Sigmoid colon (tissue), 7 donors: Measurements from ENCODE around the gene P2RY12. TPM values are rescaled to one million over a fixed set of nuclear protein-coding genes. Genes with fewer than 3 reads are reported as not detected.

ENCODE experiments used
- DNase-seq: peaks from one replicate; pipeline ENCODE4 v3.0.0-alpha.2; 2019
- H3K27ac ChIP-seq, 4 donors: fragments of 200-600 bp; sonication (generic); one replicate each; pipeline ENCODE4 v1.5.1; 2016 to 2019; ENCODE audit warnings: mild to moderate bottlenecking in 1 of 4
- H3K27me3 ChIP-seq, 3 donors: fragments of 200-600 bp; sonication (generic); one replicate each; pipeline ENCODE4 v1.5.1; 2019; ENCODE audit warnings: mild to moderate bottlenecking in 1 of 3
- H3K36me3 ChIP-seq, 4 donors: fragments of 200-600 bp; sonication (generic); one replicate each; pipeline ENCODE4 v1.5.1; 2016 to 2019
- H3K4me1 ChIP-seq, 4 donors: fragments of 200-600 bp; sonication (generic); one replicate each; pipeline ENCODE4 v1.5.1; 2017 to 2019
- H3K4me3 ChIP-seq, 4 donors: fragments of 200-600 bp; sonication (generic); one replicate each; pipeline ENCODE4 v1.5.1; 2017 to 2019; ENCODE audit warnings: mild to moderate bottlenecking in 2 of 4, moderate library complexity in 1 of 4
- H3K9me3 ChIP-seq, 4 donors: fragments of 200-600 bp in 3 of 4; sonication (generic) in 3 of 4; one replicate each; pipeline versions ENCODE4 v1.5.1 to v1.6.1; 2013 to 2019
- EP300 ChIP-seq, 4 donors: sonication (generic); formaldehyde crosslinking; IDR thresholded peaks; one replicate each; pipeline ENCODE4 v1.6.1; 2017; ENCODE audit warnings: antibody characterized with exemption in 4 of 4
- POLR2A ChIP-seq, 2 donors: fragments of 450-650 bp; IDR thresholded peaks; one replicate each; pipeline ENCODE4 v1.6.1; 2016; ENCODE audit warnings: antibody characterized with exemption in 2 of 2, mild to moderate bottlenecking in 2 of 2, moderate library complexity in 2 of 2
- POLR2AphosphoS5 ChIP-seq, 4 donors: sonication (generic); formaldehyde crosslinking; IDR thresholded peaks; one replicate each; pipeline ENCODE4 v1.6.1; 2017; ENCODE audit warnings: antibody characterized with exemption in 4 of 4
- WGBS, 2 donors: extraction: QIAGEN DNeasy Blood & Tissue Kit; methylation state at CpG; one replicate each; pipeline ENCODE4 v1.1.7; 2013; 5-methylcytosine and 5-hydroxymethylcytosine counted together
- intact Hi-C: fragments of 100-400 bp; cut with DNase I; formaldehyde crosslinking; loops from one replicate; pipeline ENCODE4 v1.15.1; 2023
- polyA plus RNA-seq, 3 donors: library from polyadenylated mRNA; stranded (reverse); fragments of 200-250 nt; gene quantifications; one replicate each; pipeline ENCODE4 v1.2.3, GENCODE V29; 2013
- total RNA-seq, 4 donors: library from RNA; depleted of rRNA; stranded (reverse); fragments of >200 nt; gene quantifications; one replicate each; pipeline ENCODE4 v1.1.0, GENCODE V29; 2016
- TF ChIP-seq, protein P1 (sequence below), 4 experiments: fragments of 450-650 bp in 3 of 4; fragments of 200-600 bp in 1 of 4; IDR thresholded peaks; one replicate each; pipeline ENCODE4 v1.5.1; 2016 to 2019; ENCODE audit warnings: antibody characterized with exemption in 4 of 4, mild to moderate bottlenecking in 3 of 4, moderate library complexity in 2 of 4
- donor health status: healthy with polysubstance abuse.
- donor health status: Bipolar disorder and iron deficiency.
- donor health status: healthy.

Gene P2RY12
- total and polyA plus RNA-seq, 7 donors, result 0.60 to 9.3 (median 2.1) TPM

GRCh38 chr3:151331696-151332095, 52.9 kb downstream of the P2RY12 start:
- H3K27ac ChIP-seq, result no peak overlapping the region
- intact Hi-C loops, result no loop called here
- no peaks in the 10 kb centered on the region for H3K36me3 ChIP-seq
- H3K9me3 ChIP-seq, result no peaks in the 10 kb centered on the region
- H3K4me3 ChIP-seq, result no peak overlapping the region
- H3K4me1 ChIP-seq, result no peaks in the 10 kb centered on the region
- TF ChIP-seq, protein P1, sequence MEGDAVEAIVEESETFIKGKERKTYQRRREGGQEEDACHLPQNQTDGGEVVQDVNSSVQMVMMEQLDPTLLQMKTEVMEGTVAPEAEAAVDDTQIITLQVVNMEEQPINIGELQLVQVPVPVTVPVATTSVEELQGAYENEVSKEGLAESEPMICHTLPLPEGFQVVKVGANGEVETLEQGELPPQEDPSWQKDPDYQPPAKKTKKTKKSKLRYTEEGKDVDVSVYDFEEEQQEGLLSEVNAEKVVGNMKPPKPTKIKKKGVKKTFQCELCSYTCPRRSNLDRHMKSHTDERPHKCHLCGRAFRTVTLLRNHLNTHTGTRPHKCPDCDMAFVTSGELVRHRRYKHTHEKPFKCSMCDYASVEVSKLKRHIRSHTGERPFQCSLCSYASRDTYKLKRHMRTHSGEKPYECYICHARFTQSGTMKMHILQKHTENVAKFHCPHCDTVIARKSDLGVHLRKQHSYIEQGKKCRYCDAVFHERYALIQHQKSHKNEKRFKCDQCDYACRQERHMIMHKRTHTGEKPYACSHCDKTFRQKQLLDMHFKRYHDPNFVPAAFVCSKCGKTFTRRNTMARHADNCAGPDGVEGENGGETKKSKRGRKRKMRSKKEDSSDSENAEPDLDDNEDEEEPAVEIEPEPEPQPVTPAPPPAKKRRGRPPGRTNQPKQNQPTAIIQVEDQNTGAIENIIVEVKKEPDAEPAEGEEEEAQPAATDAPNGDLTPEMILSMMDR (IDR thresholded peaks at IDR 0.05), result no peak
- no peak for TF ChIP-seq POLR2AphosphoS5 (IDR thresholded peaks at IDR 0.05)
- no peak for TF ChIP-seq POLR2A (IDR thresholded peaks at IDR 0.05)
- no peak for TF ChIP-seq EP300 (IDR thresholded peaks at IDR 0.05)
- 87 to 88% methylated on average over 2 of the region's 2 CpGs for WGBS, 2 donors
- no peak for DNase-seq
- no peaks in the 10 kb centered on the region for H3K27me3 ChIP-seq

GRCh38 chr3:151330899-151331298, 53.7 kb downstream of the P2RY12 start:
- no peak for DNase-seq
- intact Hi-C loops, result no loop called here
- Histone ChIP-seq H3K4me3 (no peak overlapping the region), H3K4me1 (no peaks in the 10 kb centered on the region), H3K36me3 (no peaks in the 10 kb centered on the region), H3K27me3 (no peaks in the 10 kb centered on the region), H3K9me3 (no peaks in the 10 kb centered on the region), H3K27ac (no peak overlapping the region)
- TF ChIP-seq, protein P1 (IDR thresholded peaks at IDR 0.05), result no peak
- TF ChIP-seq POLR2A (IDR thresholded peaks at IDR 0.05), result no peak

DNA sequence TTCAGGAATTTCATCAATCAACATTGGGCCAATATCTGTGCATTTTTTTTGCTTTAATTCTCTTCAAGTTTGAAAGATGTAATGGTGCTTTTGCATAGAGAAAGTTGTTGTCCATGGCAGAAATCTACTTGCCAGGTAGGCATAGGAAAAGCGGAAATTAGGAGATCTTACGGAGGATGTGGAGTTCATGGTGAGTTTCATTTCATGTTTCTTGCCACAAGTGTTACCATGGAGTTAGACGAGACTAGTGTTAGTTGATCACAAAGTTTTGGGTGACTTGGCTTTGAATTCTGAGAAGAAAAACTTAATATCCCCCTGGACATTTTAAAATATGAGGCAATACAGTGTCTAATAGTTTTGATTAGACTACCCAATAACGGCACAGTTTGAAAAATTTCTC, 54.2 kb downstream of the P2RY12 start:
- H3K36me3 ChIP-seq, result no peaks in the 10 kb centered on the region
- no peaks in the 10 kb centered on the region for H3K9me3 ChIP-seq
- TF ChIP-seq, protein P1 (IDR thresholded peaks at IDR 0.05), result no peak
- TF ChIP-seq EP300 (IDR thresholded peaks at IDR 0.05) (no peak), POLR2A (IDR thresholded peaks at IDR 0.05) (no peak), POLR2AphosphoS5 (IDR thresholded peaks at IDR 0.05) (no peak)
- intact Hi-C loops, result no loop called here
- H3K27me3 ChIP-seq, result no peaks in the 10 kb centered on the region
- no peaks in the 10 kb centered on the region for H3K4me1 ChIP-seq
- H3K4me3 ChIP-seq, result no peak overlapping the region
- no peak overlapping the region for H3K27ac ChIP-seq
- DNase-seq, result no peak
- 73 to 82% methylated on average over 4 of the region's 4 CpGs for WGBS, 2 donors

DNA sequence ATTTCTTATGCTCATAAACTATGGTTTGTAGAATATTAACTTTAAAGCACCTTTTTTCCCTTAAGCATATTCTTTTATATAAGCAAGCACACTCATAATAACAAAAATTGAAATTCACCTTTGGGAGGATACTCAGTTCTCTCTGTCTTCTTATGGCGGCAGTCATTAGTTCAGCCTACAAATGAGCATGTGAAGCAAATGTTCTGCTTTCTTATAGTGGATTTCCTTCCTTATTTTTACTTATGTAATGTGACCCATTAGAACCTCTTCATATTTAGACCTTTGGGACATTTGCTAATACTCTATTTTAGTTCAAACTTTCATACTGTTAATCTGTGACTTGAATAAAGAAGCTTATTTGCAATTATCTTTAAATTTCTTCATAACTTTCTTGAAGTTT, 55.2 kb downstream of the P2RY12 start, which contains the start of gene P2RY13:
Gene P2RY13, minus strand, starts transcription at position 187 of the 400 bp plus-strand sequence. Its CDS starts 21 bp downstream, at position 166.
- no peak within 1 kb of the TSS for H3K27ac ChIP-seq
- H3K4me3 ChIP-seq, result peak within 1 kb of the TSS in 2 of 4 donors; percentile 19 to 24
- H3K27me3 ChIP-seq, result no peaks in the 10 kb centered on the region
- H3K36me3 ChIP-seq, result no peaks in the 10 kb centered on the region
- 82 to 90% methylated on average over 1 of the region's 1 CpG for WGBS, 2 donors
- intact Hi-C loops, result loop anchor here (5.0 kb wide), 1 partner anchor 162 kb away; no protein-coding TSS in a partner anchor
- H3K4me1 ChIP-seq, result no peaks in the 10 kb centered on the region
- TF ChIP-seq, protein P1 (IDR thresholded peaks at IDR 0.05), result no peak
- peak in 1 of 4 donors; percentile 21 for TF ChIP-seq POLR2AphosphoS5 (IDR thresholded peaks at IDR 0.05)
- no peak for DNase-seq
- no peaks in the 10 kb centered on the region for H3K9me3 ChIP-seq

DNA sequence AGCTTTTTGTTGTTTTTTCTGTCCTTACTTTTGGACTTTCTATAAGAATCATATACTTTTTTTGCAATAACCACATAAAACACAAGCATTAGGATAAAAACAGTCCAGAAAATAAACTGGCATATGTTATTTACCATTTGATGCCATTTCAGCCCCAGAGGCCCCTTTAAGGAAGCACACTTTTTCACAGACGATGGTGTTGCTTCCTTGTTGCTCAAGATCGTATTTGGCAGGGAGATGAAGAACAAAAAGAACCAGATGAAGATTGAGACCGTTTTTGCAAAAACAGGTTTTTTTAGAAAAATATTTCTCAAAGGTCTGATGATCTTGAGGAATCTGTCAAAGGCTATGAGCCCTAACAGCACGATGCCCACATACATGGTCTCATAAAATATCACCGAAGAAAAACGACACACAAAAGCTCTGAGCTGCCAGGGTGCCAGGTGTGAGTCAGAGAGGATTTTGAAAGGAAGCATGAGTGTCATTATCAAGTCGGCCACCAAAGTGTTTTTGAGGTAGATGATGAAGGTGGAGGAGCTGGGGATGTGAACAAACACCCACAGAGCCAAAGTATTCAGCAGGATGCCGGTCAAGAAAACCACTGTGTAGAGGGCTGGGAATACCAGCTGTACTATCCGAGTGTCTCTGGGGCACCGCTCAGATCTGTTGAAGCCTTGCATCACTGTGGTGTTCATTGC, 56.1 kb downstream of the P2RY12 start:
- Histone ChIP-seq H3K36me3 (no peaks in the 10 kb centered on the region), H3K4me1 (no peaks in the 10 kb centered on the region), H3K9me3 (no peaks in the 10 kb centered on the region), H3K27me3 (no peaks in the 10 kb centered on the region), H3K4me3 (peak overlapping the region in 2 of 4 donors; percentile 19 to 24), H3K27ac (no peak overlapping the region)
- WGBS, 2 donors, result 28 to 35% methylated on average over 10 of the region's 10 CpGs
- intact Hi-C loops, result loop anchor here (5.0 kb wide), 1 partner anchor 161 kb away; no protein-coding TSS in a partner anchor
- TF ChIP-seq POLR2A (IDR thresholded peaks at IDR 0.05) (no peak), POLR2AphosphoS5 (IDR thresholded peaks at IDR 0.05) (no peak), EP300 (IDR thresholded peaks at IDR 0.05) (no peak)
- TF ChIP-seq, protein P1 (IDR thresholded peaks at IDR 0.05), result no peak
- DNase-seq, result no peak
